Adipose tissue (tissue), 3 donors: ENCODE data around the gene AQP5. TPM values are rescaled to one million over a fixed set of nuclear protein-coding genes. Genes with fewer than 3 reads are reported as not detected.
"Not testable (repeated sequence)": the region's sequence is repeated elsewhere in the genome, so short reads cannot be mapped to it uniquely, and the experiment has no call there.

Experiments
- H3K27ac ChIP-seq: one replicate; pipeline ENCODE4 v1.5.1; 2013; ENCODE audit warnings: low read depth, low read length
- WGBS, 3 donors: extraction: QIAGEN DNeasy Blood & Tissue Kit; methylation state at CpG; one replicate each; pipeline ENCODE4 v1.1.7; 2013; 5-methylcytosine and 5-hydroxymethylcytosine counted together
- polyA plus RNA-seq, 3 donors: library from polyadenylated mRNA; stranded (reverse); fragments of 200-250 nt; gene quantifications; one replicate each; pipeline ENCODE4 v1.2.3, GENCODE V29; 2013
- donor health status: healthy with polysubstance abuse.
- donor health status: Bipolar disorder and iron deficiency.
- donor health status: healthy.

AQP5 gene
- polyA plus RNA-seq, 3 donors = 0.34 to 0.98 (median 0.76) TPM

DNA sequence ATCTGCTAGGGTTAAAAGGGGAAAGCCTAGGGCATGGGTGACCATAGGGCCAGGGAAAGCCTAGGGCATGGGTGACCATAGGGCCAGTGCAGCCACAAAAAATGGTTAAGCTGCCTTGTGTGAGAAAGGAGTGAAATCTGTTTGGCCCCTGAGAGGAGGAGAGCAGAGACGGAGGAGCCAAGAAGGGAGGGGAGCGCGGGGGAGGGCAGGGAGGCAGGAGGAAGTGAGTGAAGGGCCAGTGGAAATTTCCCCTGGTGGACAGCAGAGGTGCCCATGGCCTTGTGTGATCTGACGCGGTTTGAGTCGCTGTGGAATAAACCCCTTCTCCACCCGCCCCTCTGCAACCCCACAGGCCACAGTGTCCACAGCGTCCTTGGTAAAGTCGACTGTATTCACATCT, 10.5 kb downstream of the AQP5 start:
- 70 to 76% (median 74%) methylated on average over 9 of the region's 9 CpGs for WGBS, 3 donors
- H3K27ac ChIP-seq = no peak overlapping the region

GRCh38 chr12:49972641-49973360, 11.1 kb downstream of the AQP5 start, which contains the start of gene AQP6:
Gene AQP6, plus strand, starts transcription at chr12:49972947. Its CDS starts 227 bp downstream, at chr12:49973174.
- WGBS, 3 donors = 81 to 83% (median 82%) methylated on average over 15 to 18 of the region's 18 CpGs

DNA sequence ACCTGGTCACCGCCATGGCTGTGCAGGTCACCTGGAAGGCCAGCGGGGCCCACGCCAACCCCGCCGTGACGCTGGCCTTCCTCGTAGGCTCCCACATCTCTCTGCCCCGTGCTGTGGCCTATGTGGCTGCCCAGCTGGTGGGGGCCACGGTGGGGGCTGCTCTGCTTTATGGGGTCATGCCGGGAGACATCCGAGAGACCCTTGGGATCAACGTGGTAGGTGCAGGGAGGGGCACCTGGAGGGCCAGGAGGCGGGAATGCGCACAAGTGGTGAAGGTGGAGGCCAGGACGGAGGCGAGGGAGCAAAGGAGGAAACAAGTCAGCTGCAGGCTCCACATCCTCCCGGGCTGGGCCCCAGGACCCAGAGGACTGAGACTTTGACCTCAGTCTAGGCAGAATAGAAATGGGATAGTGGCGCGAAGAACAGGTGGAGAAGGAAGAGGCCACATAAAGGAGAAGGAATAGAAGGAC, 11.7 kb downstream of the AQP5 start:
- WGBS, 3 donors = 76 to 87% (median 78%) methylated on average over 19 of the region's 19 CpGs
- H3K27ac ChIP-seq = no peak overlapping the region

More at GRCh38 chr12:49972641-49973360, 11.1 kb downstream of the AQP5 start, which contains the start of gene AQP6:
- H3K27ac ChIP-seq = no peak within 1 kb of the TSS

DNA sequence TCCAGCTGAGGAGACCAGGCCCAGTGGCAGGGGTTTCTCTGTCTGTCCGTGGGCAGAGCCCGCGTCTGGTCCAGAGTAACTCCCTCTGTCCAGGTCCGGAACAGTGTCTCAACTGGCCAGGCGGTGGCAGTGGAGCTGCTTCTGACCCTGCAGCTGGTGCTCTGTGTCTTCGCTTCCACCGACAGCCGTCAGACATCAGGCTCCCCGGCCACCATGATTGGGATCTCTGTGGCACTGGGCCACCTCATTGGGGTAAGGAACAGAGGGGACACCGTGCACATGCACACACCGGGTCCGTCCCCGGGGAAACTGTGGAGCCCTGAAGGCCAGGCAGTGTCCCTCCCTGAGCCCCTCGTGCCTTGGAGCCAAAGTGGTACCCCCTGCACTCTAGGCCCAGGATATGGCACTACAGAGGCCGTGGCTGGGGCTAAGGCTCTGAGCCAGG, 12.6 kb downstream of the AQP5 start:
- WGBS, 3 donors = 32 to 56% (median 45%) methylated on average over 15 of the region's 15 CpGs
- no peak overlapping the region for H3K27ac ChIP-seq

DNA sequence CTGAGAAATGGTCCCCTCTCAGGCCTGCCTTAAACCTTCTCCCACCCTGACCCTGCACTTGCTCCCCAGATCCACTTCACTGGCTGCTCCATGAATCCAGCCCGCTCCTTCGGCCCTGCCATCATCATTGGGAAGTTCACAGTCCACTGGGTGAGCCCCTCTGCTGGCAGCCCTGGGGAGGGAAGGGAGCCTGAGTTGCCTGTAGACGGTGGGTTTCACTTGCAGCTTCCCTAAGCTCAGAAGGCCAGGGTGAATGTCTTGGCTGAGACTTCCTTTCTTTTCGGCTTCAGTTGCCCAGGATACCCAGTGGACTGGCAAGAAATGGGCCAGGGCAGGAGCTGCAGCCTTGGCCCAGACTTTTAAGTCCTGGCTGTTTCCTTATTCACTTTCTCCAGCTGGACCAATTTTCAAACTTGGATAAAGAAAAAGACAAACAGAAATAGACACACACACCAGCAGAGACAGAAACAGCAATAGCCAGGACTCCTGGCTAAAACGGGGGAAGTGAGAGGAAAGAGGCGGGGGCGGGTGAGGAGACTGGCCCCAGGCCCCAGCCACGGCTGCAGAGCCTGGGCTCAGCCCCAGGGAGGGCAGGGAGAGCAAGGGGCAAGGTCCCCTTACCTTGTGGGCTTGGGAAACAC, 13.1 kb downstream of the AQP5 start:
- WGBS, 3 donors = 51 to 60% (median 57%) methylated on average over 8 of the region's 8 CpGs
- no peak overlapping the region for H3K27ac ChIP-seq

GRCh38 chr12:49975318-49975761, 13.7 kb downstream of the AQP5 start:
- 61 to 73% (median 72%) methylated on average over 17 of the region's 17 CpGs for WGBS, 3 donors
- H3K27ac ChIP-seq = no peak overlapping the region

DNA sequence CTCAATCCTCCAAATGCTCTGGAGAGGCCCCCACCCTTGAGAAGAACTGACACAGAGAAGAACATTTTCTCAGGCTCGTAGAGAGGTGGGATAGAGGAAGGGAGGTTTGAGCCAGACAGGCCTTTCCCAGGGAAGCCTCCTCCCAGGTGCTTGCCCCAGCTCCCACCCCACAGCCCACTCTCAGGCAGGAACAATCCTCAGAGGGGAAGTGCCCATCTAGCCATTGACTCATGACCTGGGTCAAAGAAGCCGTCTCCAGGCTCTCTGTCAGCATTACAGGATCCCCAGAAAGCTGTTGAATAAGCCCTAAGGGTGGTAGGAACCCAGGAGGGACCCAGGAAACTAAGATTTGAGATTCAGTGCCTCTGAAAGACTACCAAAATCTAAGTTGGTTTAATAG, 14.9 kb downstream of the AQP5 start:
- H3K27ac ChIP-seq = no peak overlapping the region
- 78 to 88% (median 82%) methylated on average over 2 of the region's 2 CpGs for WGBS, 3 donors

GRCh38 chr12:49978125-49978524, 16.5 kb downstream of the AQP5 start:
- H3K27ac ChIP-seq = no peak overlapping the region
- 40 to 88% (median 83%) methylated on average over 4 of the region's 4 CpGs for WGBS, 3 donors

- H3K27ac ChIP-seq = no peak overlapping the region
- WGBS, 3 donors = 79 to 86% (median 82%) methylated on average over 10 of the region's 10 CpGs
Observed at GRCh38 chr12:49979016-49979586, 17.4 kb downstream of the AQP5 start.

DNA sequence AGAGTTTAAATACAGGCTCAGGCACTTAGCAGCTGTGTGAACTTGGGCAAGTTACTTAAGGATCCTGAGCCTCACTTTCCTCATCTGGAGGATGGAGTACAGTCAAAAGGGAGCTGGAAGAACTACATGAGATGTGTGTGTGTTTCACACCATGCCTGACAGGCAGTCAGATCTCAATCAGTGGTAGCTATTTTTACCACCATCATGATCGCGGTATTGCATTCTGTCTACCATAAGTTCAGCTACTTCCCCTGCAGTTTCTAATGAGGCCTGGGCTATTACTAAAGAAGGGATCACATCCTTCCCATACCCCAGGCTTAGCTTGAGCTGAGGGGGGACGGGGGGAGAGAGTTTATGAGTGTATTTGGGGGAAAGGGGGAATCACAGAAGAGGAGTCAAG, 18.1 kb downstream of the AQP5 start:
- 83 to 84% (median 84%) methylated on average over 3 of the region's 3 CpGs for WGBS, 3 donors

GRCh38 chr12:49980501-49981349, 19.1 kb downstream of the AQP5 start:
- 83 to 97% (median 92%) methylated on average over 10 of the region's 10 CpGs for WGBS, 3 donors
- no peak overlapping the region for H3K27ac ChIP-seq

More for the DNA sequence above, 18.1 kb downstream of the AQP5 start:
- no peak overlapping the region for H3K27ac ChIP-seq

DNA sequence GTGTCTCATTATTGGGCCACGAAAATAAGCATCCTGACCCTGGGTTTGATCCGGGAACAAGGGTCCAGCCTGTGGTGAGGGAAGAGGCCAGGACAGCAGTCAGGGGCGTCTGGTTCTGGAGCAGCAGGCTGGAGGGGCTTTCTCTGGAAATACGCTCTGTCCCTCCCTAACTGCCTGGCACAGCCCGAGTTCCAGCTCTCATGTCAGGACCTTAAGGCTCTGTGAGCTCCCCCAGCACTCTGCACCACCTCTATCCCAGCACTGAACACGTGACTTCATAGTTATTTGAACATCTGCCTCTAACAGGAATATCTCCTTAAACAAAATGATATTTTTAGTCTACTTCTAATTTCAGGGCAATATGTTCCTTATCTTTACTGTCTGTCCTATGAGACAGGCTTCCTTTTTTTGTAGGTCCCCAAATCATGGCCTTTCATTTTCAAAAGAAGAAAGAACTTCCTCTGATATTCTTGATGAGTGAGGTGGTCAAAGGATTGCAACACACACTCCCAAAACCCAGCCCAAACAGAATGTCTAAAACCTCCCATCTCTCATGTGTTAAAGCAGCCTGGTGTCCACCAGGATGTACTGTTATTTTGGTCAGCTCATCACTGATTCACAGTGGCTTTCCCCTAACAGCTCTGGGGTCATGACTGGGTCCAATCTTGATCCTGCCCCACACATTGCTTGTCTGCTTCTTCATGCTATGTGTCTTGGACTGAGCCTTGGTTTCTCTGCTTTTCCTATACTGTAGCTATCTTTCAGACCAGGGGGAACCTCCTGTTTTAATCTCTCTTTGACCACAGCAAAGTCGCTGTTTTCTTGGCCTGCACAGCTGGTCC, 20.8 kb downstream of the AQP5 start:
- WGBS, 3 donors = 85 to 88% (median 86%) methylated on average over 7 of the region's 7 CpGs

DNA sequence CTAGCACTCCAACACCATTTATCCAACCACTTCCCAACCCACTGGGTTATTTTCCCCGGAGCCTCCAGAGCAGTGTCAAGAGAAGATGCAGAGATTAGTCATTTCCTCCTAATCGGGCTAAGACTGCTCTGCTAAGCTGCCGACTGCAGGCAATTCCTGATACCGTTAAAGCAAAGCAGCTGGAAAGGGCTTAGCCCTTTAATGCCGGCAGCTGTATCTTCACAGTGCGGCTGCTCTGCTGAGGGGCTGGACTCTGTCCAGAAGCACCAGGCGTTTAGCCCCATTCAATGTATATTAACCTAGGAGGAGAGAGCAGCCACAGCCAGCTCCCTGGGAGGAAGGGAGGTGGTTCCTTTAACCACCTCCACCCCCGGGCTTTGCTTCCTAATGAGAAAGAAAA, 22.2 kb downstream of the AQP5 start:
- 8 to 14% (median 9%) methylated on average over 8 of the region's 8 CpGs for WGBS, 3 donors

More for the DNA sequence above, 20.8 kb downstream of the AQP5 start:
- H3K27ac ChIP-seq = no peak overlapping the region

GRCh38 chr12:49984476-49985359, 23.0 kb downstream of the AQP5 start:
- H3K27ac ChIP-seq = no peak overlapping the region

More for the DNA sequence above, 22.2 kb downstream of the AQP5 start:
- H3K27ac ChIP-seq = no peak overlapping the region

GRCh38 chr12:49985981-49986380, 24.3 kb downstream of the AQP5 start:
- no peak overlapping the region for H3K27ac ChIP-seq
- WGBS, 3 donors = 91 to 96% (median 95%) methylated on average over 5 of the region's 5 CpGs

More at GRCh38 chr12:49984476-49985359, 23.0 kb downstream of the AQP5 start:
- WGBS, 3 donors = 85 to 96% (median 93%) methylated on average over 9 of the region's 9 CpGs

- H3K27ac ChIP-seq = not testable (repeated sequence)
- WGBS, 3 donors = 82 to 95% (median 92%) methylated on average over 3 of the region's 3 CpGs
Observed at GRCh38 chr12:49986476-49986875, 24.8 kb downstream of the AQP5 start.
